HUDEP-2 (cell line): Measurements from ENCODE around the gene CPED1.
"Not testable (repeated sequence)": the region's sequence is repeated elsewhere in the genome, so short reads cannot be mapped to it uniquely, and the experiment has no call there.

Source experiments
- DNase-seq, 76 experiments: peaks; one replicate each; lab custom pipeline; 2025; ENCODE audit not compliant: unreplicated experiment in 76 of 76; lab: John Stamatoyannopoulos, UW

CPED1 gene

DNA sequence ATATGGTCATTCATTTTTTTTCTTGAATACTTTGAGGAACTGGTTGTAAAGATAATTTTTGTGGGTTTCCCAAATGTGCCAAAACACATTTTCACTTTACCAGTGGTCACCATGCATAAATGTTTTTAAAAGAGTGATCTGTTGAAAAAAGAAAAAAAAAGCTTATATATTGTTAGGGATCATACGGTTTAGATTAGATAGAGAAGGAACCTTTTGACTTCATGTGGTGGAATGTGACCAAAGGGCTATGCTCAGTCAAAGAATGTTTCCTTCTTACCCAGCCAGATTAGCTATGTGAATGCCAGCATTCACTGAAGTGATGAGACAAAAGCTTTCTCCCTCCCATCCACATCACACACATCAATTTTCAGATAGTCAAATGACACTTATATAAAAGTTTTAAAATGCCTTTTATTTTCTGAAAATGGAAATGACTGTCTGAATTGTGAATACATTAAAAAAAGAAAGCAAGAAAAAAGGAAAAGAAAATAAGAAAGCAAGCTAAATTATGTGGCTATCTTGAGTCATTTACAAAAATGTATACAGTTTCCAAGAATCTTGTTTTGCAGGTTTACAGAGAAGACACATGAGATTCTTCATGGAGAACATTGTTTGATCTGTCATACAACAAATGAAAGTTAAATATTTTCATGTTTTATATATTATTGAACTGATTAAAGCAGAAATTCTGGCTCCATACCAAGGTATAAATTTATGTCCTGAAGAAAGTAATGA lies 8.6 kb upstream of the CPED1 start:
- DNase-seq = peak in 1 of 76 experiments; percentile 8

DNA sequence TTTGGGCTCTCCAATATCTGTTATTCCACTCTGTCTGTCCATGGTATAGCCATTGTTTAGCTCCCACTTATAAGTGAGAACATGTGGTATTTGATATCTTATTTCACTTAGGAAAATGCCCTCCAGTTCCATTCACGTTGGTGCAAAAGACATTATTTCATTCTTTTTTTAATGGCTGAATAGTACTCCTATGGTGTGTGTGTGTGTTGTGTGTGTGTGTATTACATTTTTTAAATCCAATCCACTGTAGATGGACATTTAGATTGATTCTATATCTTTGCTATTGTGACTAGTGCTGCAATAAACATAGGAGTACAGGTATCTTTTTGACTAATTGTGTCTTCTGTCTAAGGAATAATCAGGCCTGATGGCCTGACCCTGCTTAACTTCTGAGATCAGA lies 7.4 kb upstream of the CPED1 start:
- DNase-seq = no peak

DNA sequence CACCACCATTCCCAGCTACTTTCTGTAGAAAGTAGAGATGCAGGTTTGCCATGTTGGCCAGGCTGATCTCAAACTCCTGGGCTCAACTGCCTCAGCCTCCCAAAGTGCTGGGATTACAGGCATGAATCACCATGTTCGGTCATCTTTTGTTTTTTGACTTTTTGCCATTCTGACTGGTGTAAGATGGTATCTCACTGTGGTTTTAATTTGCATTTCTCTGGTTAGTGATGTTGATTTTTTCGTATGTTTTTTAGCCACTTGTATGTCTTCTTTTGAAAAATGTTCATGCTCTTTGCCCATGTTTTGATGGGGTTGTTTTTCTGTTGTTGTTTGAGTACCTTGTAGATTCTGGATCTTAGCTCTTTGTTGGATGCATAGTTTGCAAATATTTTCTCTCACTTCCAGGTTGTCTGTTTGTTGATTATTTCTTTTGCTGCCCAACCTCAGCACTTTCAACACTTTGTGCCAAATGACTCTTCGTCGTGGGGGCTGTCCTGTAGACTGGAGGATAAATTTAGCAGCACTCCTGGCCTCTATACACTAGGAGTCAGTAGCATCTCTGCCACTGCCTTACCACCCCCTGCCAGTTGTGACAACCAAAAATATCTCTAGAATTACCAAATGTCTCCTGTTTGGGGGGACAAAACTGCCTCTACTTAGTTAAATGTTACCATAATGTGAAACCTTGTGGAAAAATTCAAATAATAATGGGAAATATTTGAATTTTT lies 6.5 kb upstream of the CPED1 start:
- DNase-seq = peak in 3 of 76 experiments; percentile 7 to 17 (median 15)

DNA sequence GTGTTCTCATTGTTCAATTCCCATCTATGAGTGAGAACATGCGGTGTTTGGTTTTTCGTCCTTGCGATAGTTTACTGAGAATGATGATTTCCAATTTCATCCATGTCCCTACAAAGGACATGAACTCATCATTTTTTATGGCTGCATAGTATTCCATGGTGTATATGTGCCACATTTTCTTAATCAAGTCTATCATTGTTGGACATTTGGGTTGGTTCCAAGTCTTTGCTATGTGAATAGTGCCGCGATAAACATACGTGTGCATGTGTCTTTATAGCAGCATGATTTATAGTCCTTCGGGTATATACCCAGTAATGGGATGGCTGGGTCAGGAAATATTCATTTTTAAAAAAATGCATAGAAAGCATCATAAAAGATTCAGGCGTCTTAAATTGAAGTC lies 4.9 kb upstream of the CPED1 start:
- DNase-seq = not testable (repeated sequence)

DNA sequence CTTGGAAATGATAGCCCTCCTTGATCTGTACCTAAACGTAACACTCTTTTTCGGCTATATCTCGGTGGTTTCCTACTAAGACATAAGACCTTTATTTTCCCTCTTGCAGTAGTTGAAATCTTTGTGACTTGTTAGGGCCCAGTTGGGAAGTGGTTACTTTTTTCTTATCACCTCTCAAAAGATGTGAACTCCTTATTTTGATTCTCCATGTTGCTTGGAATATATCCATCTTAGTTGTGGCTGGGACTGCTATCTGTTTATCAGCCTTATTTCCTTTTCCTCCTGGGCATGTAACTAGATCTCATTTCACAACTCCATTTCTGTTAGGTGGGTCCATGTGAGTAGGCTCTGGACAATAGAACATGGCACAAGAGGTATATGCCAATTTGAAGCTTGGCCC lies 4.1 kb upstream of the CPED1 start:
- peak in 1 of 76 experiments; percentile 9 for DNase-seq

DNA sequence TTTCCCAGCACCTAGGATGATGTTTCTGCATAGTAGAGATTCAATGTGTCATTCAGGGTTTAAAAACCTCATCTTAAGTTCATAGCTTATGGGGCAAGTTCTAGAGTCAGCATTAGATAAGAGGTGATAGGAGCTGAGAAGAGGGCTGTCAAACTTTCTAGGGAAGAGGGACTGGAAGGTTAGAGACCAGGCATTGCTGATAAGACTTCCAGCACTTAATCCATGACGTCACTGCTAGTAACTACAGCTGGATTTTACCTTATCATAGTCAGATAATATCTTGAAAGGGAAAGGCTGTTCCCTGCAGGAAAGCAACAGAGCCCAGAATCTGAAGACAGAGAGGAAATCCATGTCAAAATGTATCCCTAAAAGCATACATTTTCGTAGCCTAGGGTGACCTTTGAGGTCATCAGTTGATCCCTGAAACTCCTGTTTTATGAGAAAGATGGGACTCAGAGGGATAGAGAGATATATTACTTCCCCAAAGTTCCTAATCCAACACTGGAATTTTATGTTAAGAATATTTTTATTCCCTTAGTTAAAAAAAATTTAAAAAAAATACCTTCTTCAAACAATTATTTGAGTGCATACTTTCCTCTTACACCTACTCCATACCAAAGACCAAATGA lies 3.3 kb upstream of the CPED1 start:
- no peak for DNase-seq

DNA sequence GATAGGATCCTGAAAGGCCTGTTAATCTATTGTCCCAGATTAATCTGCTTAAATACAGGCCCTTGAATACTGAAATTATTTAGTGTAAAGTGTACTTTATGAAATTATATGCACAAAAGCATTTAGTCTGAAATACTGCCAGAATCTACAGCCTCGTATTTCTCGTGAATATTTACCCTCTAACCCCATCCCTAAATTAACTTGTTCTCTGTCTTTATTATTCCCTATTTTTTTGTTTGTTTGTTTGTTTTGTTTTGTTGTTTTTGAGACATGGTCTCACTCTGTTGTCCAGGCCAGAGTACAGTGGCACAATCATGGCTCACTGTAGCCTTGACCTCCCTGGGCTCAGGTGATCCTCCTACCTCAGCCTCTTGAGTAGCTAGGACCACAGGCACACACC lies 2.7 kb upstream of the CPED1 start:
- no peak for DNase-seq

DNA sequence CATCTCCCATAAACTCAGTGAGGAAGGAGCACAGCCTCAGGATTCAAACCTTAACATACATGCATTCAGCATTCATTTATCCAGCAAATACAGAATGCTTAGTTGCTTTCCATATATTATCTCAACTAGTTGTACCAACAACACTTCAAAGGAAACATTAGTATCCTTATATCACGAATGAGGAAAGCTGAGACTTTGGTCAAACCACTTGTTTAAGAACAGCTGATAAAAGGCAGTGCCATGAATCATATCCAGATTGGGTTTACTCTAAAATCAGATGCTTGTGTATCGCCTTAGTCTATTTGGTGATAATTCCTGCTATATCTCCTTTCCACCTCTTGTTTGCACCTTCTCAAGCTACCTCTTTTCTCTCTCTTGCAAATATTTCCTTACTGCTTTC lies 1.9 kb upstream of the CPED1 start:
- DNase-seq = no peak

DNA sequence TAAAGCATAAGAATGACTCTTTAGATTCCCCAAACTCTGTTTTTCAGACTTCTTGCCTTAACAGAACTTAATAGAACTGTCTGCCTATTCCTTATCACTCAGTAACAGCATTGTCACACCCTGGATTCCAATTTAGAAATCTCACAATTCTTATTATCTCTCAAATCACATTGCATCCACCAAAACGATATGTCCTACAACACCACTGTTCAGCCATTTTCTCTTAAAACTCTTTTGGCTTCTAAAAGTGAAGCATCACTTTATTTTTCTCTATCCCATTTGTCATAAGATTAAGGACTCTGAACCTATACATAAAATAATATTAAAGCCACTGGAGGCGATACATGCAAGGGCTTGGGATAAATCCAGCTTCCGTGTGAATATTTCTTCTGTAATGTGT lies 1.2 kb upstream of the CPED1 start:
- DNase-seq = peak in 27 of 76 experiments; percentile 11 to 74 (median 48)

DNA sequence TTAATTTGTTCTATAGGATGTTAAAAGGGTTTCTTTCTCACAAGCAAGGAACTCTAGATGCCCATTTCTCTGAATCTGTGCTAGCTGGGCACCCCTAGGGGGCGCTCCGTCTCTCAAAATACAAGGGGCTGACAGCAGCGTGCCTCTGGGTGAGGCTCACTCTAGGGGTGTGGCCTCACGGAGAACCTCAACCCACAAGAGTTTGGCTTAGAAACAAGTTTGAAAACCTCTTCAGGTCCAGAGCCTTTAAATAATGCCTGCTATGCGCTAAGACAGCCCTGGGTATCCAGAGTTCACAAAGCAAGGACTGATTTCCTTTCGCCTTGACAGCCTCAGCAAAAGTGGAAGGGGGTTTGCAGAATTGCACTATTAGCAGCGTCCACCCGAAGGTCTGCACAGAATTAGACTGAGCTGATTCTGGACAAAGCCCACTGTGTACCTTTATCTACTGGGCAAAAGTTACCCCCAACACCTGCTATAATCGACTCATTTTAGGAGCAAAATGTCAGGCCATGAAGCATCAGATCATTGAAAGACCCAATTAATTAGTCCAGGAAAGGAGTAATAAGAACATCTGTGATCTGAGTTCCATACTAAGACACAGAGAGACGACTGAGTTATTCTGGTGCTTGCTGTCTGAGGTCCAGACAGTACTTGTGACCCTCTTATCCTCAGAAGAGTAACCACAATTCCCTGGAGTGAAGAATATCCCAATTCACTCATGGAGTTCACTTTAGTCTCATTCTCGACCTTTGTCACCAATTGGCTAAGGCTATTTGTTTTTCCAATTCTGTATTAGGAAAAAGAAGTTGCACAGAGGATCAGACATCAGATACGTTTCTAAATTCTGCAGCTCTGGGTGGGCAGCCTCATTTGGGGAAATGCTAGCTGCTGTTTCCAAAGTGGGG lies 574 bp upstream of the CPED1 start:
- DNase-seq = peak in 75 of 76 experiments; percentile 29 to 94 (median 84)

DNA sequence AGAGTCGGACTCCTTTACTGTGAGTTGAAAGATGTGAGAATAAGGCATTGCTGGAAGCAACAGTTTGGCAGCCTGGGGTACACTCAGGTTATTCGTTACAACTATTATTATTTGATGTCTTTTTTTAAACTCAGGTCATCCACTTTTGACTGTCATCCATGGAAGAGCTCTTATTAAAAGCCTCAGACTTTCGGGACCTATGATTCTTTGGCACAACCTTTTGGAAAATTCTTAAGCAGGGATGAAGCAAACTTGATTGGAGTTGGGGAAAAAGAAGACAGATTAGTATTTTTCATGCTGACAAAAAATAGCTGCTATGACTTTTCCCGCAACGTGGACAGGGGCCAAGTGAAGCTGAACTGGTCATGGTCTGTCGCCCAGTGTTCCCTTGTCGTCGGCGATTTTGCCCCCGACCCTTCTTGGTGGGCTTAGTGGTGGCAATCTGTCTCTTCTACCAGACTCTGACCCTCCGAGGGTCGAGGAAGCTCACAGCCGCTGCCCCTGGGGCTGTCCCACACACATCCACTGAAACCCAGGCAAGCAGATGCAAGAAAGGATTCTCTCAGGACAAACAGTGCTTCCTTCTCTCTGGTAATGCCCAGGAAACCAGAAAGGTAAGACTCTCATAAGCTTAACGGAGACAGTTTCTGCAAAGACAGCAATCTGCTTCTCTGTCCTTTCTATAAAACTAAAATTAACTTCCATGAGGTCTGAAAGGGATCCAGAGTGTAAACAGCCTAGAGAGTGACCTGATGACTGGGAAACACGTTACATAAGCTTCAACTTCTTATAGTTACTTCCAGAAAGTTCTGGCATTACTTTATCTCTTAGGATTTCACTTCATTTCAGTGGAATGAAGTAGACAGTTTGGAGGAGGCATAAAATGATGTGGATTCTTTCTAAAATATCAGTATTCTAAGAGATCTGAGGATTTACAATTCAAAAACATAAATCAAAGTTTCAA lies 1.0 kb downstream of the CPED1 start:
- peak in 4 of 76 experiments; percentile 4 to 30 (median 15) for DNase-seq

DNA sequence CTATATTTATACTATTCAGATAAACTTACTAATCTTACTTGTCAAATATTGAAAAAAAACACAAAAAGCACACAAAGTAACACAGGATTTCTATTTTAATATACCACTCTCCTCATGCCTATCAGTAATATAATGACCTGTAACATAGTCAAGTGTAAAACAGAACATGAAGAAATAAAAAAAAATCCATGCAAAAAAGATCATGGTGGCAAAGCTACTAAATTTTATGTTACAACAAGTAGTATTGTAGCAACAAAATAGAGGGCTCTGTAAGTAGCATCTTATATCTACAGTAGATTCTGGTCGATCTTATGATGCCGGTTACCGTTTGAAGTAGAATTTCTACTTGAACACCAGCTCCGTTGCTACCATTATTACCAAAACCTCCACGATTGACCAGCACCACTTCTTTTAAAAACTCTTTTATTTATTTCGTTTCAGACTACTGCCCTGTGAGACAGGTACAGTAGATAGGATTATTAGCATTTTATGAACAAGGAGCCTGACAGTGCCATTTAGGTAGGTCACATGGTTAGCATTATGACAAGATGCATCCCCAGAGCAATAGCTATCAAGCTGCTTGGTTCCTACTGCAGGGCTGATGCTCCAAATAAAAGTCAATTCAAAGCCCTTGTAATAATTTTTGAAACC lies 2.1 kb downstream of the CPED1 start:
- DNase-seq = peak in 11 of 76 experiments; percentile 7 to 34 (median 21)

DNA sequence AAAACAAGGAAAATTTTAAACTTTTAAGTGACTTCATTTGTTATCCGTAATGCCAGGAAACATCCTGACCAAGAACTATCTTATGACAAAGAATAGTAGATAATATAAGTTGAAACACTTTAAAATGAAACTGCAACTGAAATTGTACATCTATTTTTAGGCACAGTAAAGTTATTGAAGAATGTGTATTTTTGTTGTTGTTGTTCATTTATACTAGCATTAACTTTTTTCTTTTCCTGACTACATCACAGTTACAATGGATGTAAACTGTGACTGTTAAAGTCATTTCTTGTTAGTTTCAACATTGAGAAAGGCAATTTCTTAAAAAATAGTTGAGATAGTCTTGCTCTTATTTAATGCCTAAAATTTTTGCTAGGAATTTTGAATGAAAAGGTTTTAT lies 2.6 kb downstream of the CPED1 start:
- DNase-seq = no peak

DNA sequence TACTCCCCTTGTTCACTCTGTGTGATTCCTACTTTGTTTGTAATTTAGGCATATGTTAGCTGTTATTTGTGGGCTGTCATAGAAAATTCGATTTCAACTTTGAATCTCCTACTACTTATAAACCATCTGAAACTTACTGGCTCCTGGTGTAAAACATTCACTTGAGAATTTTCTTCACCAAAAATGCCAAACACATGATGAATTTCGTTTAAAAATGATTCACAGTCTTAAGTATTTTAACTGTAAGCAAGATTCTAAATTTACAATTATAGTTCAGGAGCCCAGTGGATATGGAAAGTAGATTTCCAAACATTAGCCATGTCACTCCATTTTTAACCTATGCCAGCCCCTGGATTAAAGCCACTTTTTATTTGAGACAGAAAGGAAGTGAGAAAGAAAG lies 3.1 kb downstream of the CPED1 start:
- peak in 4 of 76 experiments; percentile 4 to 25 (median 12) for DNase-seq

DNA sequence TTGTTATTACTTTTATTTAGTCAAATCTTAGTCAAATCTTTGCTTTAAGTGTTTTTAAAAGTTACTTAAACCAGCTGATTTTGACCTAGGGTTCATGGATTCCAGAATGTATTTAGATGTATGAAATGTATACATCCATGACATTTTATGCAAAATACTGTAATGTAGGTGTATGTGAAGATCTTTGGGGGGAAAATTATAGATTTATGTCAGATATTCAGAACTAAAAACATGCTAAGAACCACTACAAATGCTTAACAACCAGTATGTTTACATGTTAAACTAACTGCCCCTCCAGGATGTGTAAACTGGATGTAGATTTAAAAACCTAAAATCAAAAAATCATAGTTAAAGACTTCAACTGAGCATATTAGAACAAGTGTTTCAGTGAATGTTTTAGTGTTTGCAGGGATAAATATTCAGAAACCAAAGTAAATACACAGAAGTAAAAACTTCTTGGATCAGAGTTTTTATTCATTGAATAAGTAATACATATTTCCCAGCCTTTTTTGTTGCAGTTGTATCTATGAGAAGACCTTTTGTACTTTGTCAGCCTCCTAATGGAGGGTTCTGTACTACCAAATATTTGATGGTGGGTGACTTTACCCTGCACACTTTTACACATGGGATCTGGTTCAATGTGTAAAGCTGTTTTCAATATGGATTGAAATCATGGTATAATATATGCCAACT lies 3.9 kb downstream of the CPED1 start:
- no peak for DNase-seq

DNA sequence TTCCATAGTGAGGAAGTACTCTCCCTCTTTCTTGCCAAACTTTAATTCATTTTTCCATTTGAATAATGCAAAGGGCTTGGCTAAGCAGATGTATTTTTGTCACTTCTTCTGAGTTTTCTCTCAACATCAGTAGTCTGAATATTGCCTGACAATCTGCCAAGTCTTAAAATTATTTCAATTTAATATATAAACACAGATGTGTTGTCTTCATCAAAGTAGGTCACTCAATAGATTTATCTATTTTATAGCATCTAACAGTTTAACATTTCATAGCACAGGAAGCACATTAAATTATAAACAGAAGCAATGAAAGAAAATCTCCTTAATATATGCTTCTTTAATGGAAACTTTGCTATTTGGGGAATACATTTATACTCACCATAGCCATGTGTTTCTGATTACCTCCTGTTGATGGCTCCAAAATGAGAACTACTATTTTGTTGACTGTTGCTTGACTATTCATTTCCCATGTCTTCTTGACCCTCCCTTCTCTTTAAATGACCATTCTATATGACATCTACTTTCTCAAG lies 4.5 kb downstream of the CPED1 start:
- no peak for DNase-seq

DNA sequence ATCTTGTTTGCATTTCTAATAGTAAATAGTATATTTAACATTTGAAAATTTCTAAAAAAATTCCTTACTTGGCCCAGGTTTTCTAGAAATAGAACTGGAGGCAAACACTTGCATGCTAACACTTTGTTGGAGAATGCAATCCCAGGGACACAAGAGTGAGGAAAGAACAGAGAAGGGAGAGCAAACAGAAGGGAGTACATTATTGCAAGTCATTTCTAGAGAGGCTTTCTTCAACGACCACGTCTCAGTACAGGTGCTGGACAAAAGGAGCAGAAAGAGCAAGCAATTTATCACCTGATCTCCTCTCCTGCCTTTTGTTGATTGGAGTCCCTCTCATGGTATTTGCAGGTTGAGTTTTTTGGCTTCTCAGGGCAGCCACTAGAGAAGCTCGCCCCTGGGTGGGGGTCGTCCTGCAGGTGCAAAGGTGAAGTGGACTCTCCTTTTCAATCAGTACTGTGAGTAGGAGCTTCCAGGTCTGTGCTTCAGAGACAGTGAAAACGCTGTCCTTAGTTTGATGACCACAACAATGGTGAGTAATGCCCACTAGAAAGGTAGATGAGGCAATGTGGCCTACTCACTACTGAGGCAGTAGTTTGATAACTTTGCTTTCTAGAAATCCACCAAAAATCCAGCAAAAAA lies 5.2 kb downstream of the CPED1 start:
- no peak for DNase-seq
